ENCODE measurements around the gene FOXA3.

DNA sequence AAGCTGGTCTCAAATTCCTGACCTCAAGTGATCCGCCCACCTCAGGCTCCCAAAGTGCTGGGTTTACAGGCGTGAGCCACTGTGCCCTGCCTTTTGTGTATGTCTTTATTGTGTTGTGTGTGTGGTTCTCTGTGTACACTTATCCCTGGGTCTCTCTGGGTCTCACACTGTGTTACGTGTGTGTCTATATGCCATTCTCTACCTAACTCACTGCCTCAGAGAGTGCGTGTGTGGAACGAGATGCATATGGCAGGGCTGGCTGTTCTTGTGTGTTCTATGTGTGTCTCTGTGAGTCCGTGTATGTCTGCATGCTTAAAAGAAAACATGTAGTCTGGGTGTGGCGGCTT is 10.5 kb downstream of the FOXA3 start:
- no peak for TF ChIP-seq CTCF (IDR thresholded peaks at IDR 0.05)
- no peak for TF ChIP-seq CEBPB (IDR thresholded peaks at IDR 0.05)
- no peak for TF ChIP-seq BHLHE40 (IDR thresholded peaks at IDR 0.05; ENCODE audit: low read depth, low read length)
- no peak for TF ChIP-seq SREBF2 (IDR thresholded peaks at IDR 0.05)
- TF ChIP-seq POLR2A (IDR thresholded peaks at IDR 0.05; ENCODE audit: low read length), result no peak
- no peak for TF ChIP-seq TP53 (CRISPR knock-in tag; IDR thresholded peaks at IDR 0.05)
- TF ChIP-seq SMC3 (IDR thresholded peaks at IDR 0.05), result no peak
- no peak for TF ChIP-seq REST (IDR thresholded peaks at IDR 0.05)
- TF ChIP-seq EHMT2 (IDR thresholded peaks at IDR 0.05; ENCODE audit: low read depth), result no peak
- no peak for TF ChIP-seq KDM1A (IDR thresholded peaks at IDR 0.05; ENCODE audit: low read depth)
